Stimulated activated CD4-positive, alpha-beta T cell treated with anti-CD3 and anti-CD28 coated beads, Interleukin-4, amount 100 ng/mL, for 4 hours (primary cell): ENCODE data around the gene TMEM190.
"Not testable (repeated sequence)": the region's sequence is repeated elsewhere in the genome, so short reads cannot be mapped to it uniquely, and the experiment has no call there.

Source experiments
- DNase-seq, 2 experiments: peaks; one replicate each; pipeline ENCODE4 v3.0.0-alpha.2; 2020

TMEM190 gene

GRCh38 chr19:55391702-55392615 lies 15.3 kb downstream of the TMEM190 start:
- DNase-seq, result no peak

- DNase-seq, result no peak
Observed at GRCh38 chr19:55392820-55393761, 16.5 kb downstream of the TMEM190 start.

- DNase-seq, result no peak
Observed at GRCh38 chr19:55398200-55398925, 21.7 kb downstream of the TMEM190 start.

- DNase-seq, result no peak
Observed at GRCh38 chr19:55400281-55401087, 23.9 kb downstream of the TMEM190 start.

GRCh38 chr19:55401390-55401789 lies 24.8 kb downstream of the TMEM190 start:
- not testable (repeated sequence) for DNase-seq

- DNase-seq, result no peak
Observed at GRCh38 chr19:55402509-55402908, 25.9 kb downstream of the TMEM190 start.

GRCh38 chr19:55405638-55406037 lies 29.0 kb downstream of the TMEM190 start:
- DNase-seq, result no peak

GRCh38 chr19:55406091-55406825 lies 29.6 kb downstream of the TMEM190 start:
- DNase-seq, result no peak

GRCh38 chr19:55406826-55407549 lies 30.4 kb downstream of the TMEM190 start:
- DNase-seq, result no peak

- not testable (repeated sequence) for DNase-seq
Observed at GRCh38 chr19:55407550-55407799, 30.8 kb downstream of the TMEM190 start, which contains the start of gene UBE2S. Gene UBE2S, minus strand, starts transcription at chr19:55407788. Its CDS starts 199 bp downstream, at chr19:55407589.

GRCh38 chr19:55407800-55408532 lies 31.3 kb downstream of the TMEM190 start:
- peak; percentile 94 to 97 for DNase-seq

GRCh38 chr19:55408533-55408872 lies 31.9 kb downstream of the TMEM190 start:
- DNase-seq, result no peak

GRCh38 chr19:55409179-55409578 lies 32.6 kb downstream of the TMEM190 start:
- not testable (repeated sequence) for DNase-seq

GRCh38 chr19:55410168-55410567 lies 33.5 kb downstream of the TMEM190 start:
- DNase-seq, result no peak

GRCh38 chr19:55418185-55418584 lies 41.6 kb downstream of the TMEM190 start:
- peak; percentile 26 to 46 for DNase-seq

- DNase-seq, result no peak
Observed at GRCh38 chr19:55419103-55419502, 42.5 kb downstream of the TMEM190 start.

- no peak for DNase-seq
Observed at GRCh38 chr19:55419624-55420236, 43.1 kb downstream of the TMEM190 start.

- not testable (repeated sequence) for DNase-seq
Observed at GRCh38 chr19:55421281-55421680, 44.7 kb downstream of the TMEM190 start.

- DNase-seq, result no peak
Observed at GRCh38 chr19:55423225-55424005, 46.8 kb downstream of the TMEM190 start.
